HS-5 (cell line): Measurements from ENCODE around the gene ARID3B.
"Not testable (repeated sequence)": the region's sequence is repeated elsewhere in the genome, so short reads cannot be mapped to it uniquely, and the experiment has no call there.

ENCODE experiments used
- DNase-seq: peaks from one replicate; pipeline ENCODE4 v3.0.0-alpha.2; 2012; ENCODE audit warnings: low read depth

Gene ARID3B

GRCh38 chr15:74535388-74536084, 5.5 kb upstream of the ARID3B start:
- DNase-seq, result no peak

DNA sequence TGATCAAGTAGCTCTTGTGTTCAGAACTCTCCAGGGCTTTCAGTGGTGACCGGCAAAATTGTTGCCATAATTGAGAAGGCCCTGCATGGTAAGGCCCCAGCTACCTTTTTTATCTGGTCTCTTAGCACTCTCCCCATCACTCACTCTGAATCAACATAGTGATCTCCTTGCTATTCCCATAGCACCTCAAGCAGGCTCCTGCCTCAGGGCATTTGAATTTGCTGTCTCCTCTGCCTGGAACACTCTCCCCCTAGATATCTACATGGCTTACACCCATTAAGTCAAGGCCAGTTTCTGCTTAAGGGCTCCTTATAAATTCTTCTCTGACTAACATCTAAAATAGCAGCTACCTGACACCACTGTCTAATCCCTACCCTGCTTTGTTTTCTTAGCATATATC, 3.3 kb upstream of the ARID3B start:
- DNase-seq, result no peak

GRCh38 chr15:74539521-74539920, 1.5 kb upstream of the ARID3B start:
- not testable (repeated sequence) for DNase-seq

DNA sequence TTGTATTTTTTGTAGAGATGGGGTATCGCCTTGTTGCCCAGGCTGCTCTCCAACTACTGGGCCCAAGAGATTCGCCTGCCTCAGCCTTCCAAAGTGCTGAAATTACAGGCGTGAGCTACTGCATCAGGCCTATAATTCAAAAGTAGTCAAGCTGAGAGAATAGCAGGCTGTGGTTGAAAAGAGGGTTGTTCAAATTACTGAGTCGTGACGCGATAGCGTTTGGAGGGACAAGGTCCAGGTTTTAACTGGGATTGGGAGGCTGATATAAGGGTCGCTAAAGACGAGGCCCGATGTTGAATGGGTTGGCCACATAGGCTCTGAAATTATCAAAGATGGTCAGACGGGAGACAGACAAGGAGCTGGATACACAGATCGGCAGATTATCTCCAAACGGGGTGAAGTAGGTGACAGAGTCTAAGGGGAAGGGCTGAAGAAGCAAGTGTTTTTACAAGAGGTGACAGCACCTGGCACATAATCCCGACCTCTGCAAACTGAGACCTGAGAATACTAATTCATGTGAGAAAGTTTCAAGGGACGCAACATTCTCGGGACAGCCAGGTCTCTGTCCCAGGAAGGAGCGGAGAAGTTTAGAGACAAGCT, 759 bp upstream of the ARID3B start:
- no peak for DNase-seq

DNA sequence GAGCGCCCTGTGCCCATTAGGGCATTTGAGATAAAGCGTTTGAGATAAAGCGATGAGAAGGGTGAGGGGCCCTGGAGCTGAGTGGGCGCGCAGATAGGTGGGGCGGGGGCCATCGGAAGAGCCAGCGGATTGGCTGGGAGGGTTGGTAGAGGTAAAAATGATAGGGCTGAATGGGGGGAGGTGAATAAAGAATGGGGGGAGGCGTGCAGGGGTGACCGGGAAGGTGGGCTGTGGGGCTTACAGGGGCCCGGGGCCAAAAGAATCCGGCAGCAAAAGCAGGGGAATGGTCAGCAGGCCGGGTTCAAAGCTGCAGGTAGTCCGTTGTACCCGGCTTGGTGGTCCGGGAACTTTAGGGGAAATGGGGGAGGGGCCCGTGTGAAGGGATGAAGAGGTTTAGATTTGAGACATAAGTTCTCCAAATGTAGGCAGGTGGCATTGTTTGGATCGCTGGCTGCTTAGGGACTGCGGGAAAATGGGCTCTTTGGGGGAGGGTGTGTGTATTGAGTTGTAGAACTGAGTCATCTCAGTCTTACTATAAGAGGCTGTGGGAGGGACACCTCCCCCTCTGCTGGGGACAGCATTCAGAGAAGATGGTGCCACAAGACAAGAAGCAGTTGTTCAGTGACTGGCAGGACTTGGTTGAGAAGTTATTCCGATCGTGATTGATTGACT, 610 bp downstream of the ARID3B start:
- no peak for DNase-seq

DNA sequence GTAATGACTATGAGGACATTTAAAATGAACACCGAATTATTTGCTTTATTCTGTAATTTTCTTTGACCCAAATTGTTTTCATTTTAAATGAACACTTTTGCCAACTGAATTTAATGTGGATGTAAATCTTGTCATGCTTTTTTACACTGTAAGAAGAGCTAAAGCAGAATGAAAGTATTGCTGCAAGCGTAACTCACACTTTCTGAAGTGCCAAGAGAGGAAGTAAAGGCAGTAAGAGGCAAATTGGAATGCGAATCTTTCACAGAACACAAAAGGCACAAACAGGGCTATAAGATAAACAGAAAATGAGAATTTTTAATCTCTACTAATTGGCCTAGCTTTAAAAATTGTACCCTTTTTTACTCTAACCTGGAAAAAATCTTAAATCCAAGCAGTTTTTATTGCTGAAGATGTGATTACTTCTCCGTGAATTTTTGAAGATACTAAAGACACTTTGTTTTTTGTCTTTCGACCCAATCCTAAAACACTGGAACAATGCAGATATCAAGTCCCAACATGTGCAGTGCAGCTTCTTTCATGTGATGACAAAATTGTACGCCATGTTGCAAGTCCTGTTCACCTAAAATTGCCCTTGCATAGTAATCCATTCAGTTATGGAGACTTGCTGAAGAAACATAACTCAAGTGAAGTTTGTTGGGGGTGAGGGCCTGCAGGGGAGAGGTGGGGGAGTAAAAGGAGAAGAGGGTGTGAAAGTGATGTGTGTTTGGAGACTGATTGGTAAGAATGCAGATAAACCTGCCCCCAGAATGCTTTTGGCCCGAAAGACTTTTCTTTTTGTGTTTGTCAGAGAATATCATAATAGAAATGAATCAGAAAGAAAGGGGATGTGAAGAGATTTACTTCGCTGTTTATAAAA, 1.4 kb downstream of the ARID3B start:
- DNase-seq, result no peak

DNA sequence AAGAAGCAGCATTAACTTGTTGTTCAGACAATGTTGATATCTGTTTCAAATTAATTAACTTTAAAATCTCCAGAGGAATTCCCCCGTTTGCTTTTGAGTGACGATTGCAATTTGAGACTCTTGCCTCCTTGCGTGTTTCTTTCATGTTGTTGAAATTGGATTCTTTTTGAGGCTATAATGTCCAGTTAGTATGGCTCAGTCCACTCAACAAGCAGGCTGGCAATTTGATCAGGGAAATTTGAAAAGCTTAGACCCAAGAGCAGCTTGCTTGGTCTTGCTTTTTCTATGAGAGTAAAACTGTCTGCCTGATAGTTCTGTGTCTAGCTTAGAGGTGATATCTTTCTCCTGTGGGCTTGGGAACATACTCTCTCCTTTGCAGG, 2.0 kb downstream of the ARID3B start:
- no peak for DNase-seq

GRCh38 chr15:74543583-74543982, 2.6 kb downstream of the ARID3B start:
- DNase-seq, result no peak

- DNase-seq, result no peak
Observed at GRCh38 chr15:74545086-74545485, 4.1 kb downstream of the ARID3B start.

DNA sequence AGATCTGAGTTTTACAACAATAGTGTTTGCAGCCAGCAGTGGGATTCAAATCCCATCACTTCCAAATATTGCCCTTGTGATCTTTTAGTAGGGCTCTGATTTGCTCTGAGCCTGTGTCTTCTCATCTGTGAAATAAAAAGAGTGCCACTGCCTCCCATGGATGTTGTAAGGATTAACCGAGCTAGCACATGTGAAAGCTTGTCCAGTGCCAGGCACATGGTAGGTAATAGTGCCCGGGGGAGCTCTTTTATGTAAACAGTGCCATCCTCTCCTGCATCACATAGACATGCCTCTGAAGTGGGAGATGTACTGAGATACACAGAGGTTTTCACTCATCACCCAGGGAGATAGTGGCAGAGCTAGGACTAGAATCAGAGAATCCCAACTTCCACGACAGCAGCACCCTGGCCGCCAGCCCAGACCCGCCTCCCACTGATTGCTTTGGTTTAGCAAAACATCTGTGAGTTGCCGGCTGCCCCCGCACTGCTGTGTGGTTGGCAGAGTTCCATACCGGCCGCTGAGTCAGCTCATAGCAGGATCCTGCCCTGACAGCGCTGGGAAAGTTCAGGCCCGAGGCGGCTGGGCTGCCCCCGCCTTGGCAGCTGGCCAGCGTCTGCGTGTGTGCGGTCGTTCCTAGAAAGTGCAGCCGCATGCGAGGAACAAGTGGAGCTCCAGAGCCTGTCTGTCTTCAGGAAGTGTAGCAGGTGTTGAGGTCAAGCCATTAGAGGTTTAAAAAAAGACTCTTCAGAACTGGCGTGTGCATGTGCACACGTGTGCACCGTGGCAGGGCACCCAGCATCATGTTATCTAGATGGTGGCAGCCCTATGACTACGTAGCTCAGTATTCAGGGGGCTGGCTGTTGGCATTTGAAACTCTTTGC, 5.0 kb downstream of the ARID3B start:
- DNase-seq, result peak; percentile 93

DNA sequence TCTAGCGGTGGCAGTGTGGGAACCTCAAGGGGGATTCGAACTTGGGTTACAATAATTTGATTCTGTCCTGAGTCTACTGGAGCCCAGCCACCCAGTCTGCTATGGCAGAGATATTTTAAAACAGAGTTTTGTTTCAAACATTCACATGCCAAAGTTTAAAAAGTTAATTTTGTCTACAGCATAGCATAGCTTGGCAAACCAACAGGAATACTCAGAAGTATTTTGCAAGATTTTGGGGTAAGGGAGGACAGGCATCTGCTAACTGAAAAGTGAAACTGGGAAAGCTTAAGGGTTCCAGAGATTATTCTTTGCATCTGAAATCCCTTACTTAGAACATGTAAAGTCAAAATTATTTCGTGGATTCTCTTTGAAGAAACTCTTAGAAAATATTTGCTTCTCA, 6.6 kb downstream of the ARID3B start:
- DNase-seq, result no peak

DNA sequence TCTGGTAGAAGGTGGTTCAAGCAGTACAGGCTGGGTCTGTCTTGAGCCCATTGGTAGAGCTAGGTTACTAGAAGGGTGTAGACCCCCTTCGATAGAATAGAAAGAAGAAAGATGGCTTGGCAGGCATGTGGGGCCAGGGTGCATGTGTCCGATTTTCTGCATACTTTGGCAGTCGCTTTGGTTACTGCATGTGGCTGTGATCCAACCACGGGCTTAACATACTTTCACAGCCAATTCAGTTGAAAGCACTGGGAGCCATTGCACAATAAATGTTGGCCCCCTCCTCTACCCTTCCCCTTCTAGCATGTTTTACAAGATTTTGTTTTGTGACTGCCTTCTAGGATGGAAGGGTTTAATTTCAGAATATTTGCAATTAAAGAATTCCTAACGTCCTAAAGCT, 7.2 kb downstream of the ARID3B start:
- DNase-seq, result no peak

- DNase-seq, result no peak
Observed at GRCh38 chr15:74549816-74550215, 8.8 kb downstream of the ARID3B start.

GRCh38 chr15:74551714-74552113, 10.7 kb downstream of the ARID3B start:
- no peak for DNase-seq

- no peak for DNase-seq
Observed at GRCh38 chr15:74552773-74553441, 11.9 kb downstream of the ARID3B start.

DNA sequence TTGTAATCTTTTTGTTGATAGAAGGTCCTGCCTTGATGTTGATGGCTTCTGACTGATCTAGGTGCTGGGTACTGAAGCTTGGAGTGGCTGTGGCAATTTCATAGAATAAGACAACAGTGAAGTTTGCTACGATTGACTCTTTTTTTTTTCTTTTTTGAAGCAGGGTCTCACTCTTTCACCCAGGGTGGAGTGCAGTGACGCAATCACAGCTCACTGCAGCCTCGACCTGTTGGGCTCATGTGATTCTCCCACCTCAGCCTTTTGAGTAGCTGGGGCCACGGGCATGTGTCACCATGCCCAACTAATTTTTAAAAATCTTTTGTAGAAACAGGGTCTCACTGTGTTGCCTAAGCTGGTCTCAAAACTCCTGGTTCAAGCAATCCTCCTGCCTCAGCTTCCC, 14.2 kb downstream of the ARID3B start:
- DNase-seq, result no peak

- no peak for DNase-seq
Observed at GRCh38 chr15:74558706-74559105, 17.7 kb downstream of the ARID3B start.

DNA sequence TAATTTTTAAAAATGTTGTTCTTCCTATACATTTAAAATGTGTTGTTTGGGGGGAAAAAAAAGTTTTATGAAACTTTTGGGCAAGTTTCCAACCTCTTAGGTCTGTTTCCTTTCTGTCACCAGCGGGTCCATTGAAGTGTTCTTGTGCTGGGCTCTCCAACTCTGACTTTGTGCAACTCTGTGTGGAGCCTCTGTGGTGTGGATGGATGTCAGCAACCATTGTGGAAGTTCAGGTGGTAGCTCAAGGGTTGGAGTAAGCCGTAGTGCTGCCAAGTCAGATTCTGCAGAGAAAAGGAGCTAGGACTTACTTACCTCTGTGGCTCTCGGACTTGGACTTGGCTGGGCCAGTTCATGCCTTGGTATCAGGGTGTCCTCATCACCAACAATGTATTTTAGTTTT, 22.4 kb downstream of the ARID3B start:
- no peak for DNase-seq

DNA sequence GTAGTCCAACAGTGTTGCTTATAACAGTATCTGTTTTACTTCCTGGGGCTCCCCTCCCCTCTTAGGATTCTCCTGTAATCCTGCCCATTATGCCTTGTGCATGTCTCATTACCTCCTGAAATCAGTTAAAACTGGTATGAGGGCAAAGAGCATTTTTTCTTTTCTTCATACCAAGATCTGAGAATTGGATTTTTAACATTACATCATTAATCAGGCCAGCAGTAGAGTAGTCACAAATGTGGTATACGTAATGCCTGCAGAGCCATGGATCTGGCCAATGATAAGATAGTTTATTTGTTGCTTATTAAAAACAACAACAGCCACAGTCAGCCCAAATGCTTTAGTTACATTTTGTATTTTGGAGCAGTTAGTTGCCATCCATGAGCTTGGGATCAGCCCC, 23.2 kb downstream of the ARID3B start:
- no peak for DNase-seq

GRCh38 chr15:74565381-74566085, 24.5 kb downstream of the ARID3B start:
- DNase-seq, result no peak
